K562 (cell line): ENCODE results near the gene C4orf36. TPM values are rescaled to one million over a fixed set of nuclear protein-coding genes. Genes with fewer than 3 reads are reported as not detected.

Experiments used
- ATAC-seq: fragments of 200-7000 bp; cut with Tn5 transposase; 3 replicates; pipeline ENCODE4 v1.9.1; 2020; ENCODE audit warnings: moderate library complexity
- BruUV-seq: library from RNA; stranded (reverse); fragments of 400-500 nt; replicated peaks from 2 replicates; lab custom pipeline; 2021; lab: Mats Ljungman, UMichigan
- CTCF ChIA-PET: fragments of 300-600 bp; formaldehyde crosslinking; extraction: SDS; loops from one replicate; lab custom pipeline; 2021; ENCODE audit warnings: low intra/inter-chr PET ratio; lab: Yijun Ruan, JAX
- POLR2A ChIA-PET: fragments of 300-600, 350-650 bp; sonication (Branson Sonifier 250); formaldehyde crosslinking; extraction: SDS; loops from one replicate; lab custom pipeline; 2021; ENCODE audit warnings: antibody characterized with exemption, inconsistent platforms; lab: Yijun Ruan, JAX
- DNase-seq, 4 experiments: peaks; one replicate each; pipeline versions ENCODE4 v3.0.0 to v3.0.0-alpha.2; 2011 to 2018; ENCODE audit warnings: low spot score in 3 of 4, mixed read lengths in 3 of 4; ENCODE audit errors: extremely low read depth in 1 of 4
- FAIRE-seq: peaks from 2 replicates; lab custom pipeline; 2011; peaks lifted over from hg19 to GRCh38; lab: Jason Lieb, UNC
- H2AFZ ChIP-seq: 2 replicates; pipeline ENCODE4 v1.6.0; 2011; ENCODE audit warnings: low read depth, low read length, control low read depth, inconsistent platforms
- H3K27ac ChIP-seq: fragments of 200-600 bp; 3 replicates; pipeline ENCODE4 v1.8.0; 2011; ENCODE audit warnings: low read depth, mild to moderate bottlenecking, control low read depth, inconsistent platforms, low read length, moderate library complexity, mixed read lengths; ENCODE audit errors: extremely low read depth
- H3K27me3 ChIP-seq, 2 experiments: fragments of 300-600 bp in 1 of 2; 2 replicates in 1 of 2; 3 replicates in 1 of 2; pipeline versions ENCODE4 v1.6.0 to v1.8.0; 2011; ENCODE audit warnings: inconsistent platforms in 2 of 2, low read length in 2 of 2, mild to moderate bottlenecking in 1 of 2, mixed read lengths in 1 of 2, moderate library complexity in 1 of 2; ENCODE audit not compliant: control insufficient read depth in 2 of 2, insufficient read depth in 2 of 2
- H3K36me3 ChIP-seq: fragments of 300-600 bp; 3 replicates; pipeline ENCODE4 v1.8.0; 2011; ENCODE audit warnings: mild to moderate bottlenecking, low read length, inconsistent platforms; ENCODE audit not compliant: control insufficient read depth, insufficient read depth
- H3K4me1 ChIP-seq, 2 experiments: fragments of 200-600 bp in 1 of 2; replicated peaks in 1 of 2; 2 replicates in 1 of 2; 3 replicates in 1 of 2; pipeline versions ENCODE4 v1.5.1 to v1.8.0; 2011; ENCODE audit warnings: inconsistent platforms in 2 of 2, low read length in 2 of 2, mild to moderate bottlenecking in 1 of 2, mixed read lengths in 1 of 2, moderate library complexity in 1 of 2; ENCODE audit not compliant: control insufficient read depth in 2 of 2, insufficient read depth in 2 of 2
- H3K4me2 ChIP-seq: 2 replicates; pipeline ENCODE4 v1.6.1; 2011; ENCODE audit warnings: low read length, control low read depth, inconsistent platforms, mixed read lengths; ENCODE audit not compliant: insufficient read depth
- H3K4me3 ChIP-seq: fragments of 200-600 bp; sonication (generic), shearing (Covaris generic); 2 replicates; pipeline ENCODE4 v1.5.1; 2016; ENCODE audit warnings: control low read depth, inconsistent platforms
- H3K79me2 ChIP-seq: fragments of 200-600 bp; 3 replicates; pipeline ENCODE4 v1.8.0; 2011; ENCODE audit warnings: low read length, inconsistent platforms; ENCODE audit not compliant: control insufficient read depth, insufficient read depth
- H3K9ac ChIP-seq, 2 experiments: 2 replicates each; pipeline versions ENCODE4 v1.6.0 to v1.6.1; 2011; ENCODE audit warnings: low read depth in 2 of 2, low read length in 2 of 2, control low read depth in 1 of 2, inconsistent platforms in 1 of 2, mild to moderate bottlenecking in 1 of 2, mixed read lengths in 1 of 2; ENCODE audit not compliant: insufficient read depth in 1 of 2
- H3K9me1 ChIP-seq: one replicate; pipeline ENCODE4 v1.6.0; 2011; ENCODE audit warnings: inconsistent platforms, mild to moderate bottlenecking, low read length, moderate library complexity; ENCODE audit not compliant: control insufficient read depth, insufficient read depth
- H3K9me3 ChIP-seq: replicated peaks from 2 replicates; pipeline ENCODE4 v1.5.1; 2011; ENCODE audit warnings: low read depth, low read length, inconsistent platforms; ENCODE audit not compliant: control insufficient read depth, insufficient read depth
- H4K20me1 ChIP-seq: replicated peaks from 2 replicates; pipeline ENCODE4 v1.6.1; 2011; ENCODE audit warnings: low read length, inconsistent platforms, mixed read lengths; ENCODE audit not compliant: control insufficient read depth, insufficient read depth
- BCLAF1 ChIP-seq, 2 experiments: fragments of 450-650 bp in 1 of 2; IDR thresholded peaks; 2 replicates each; pipeline ENCODE4 v1.6.1; 2011 to 2017; ENCODE audit warnings: low read depth in 2 of 2, antibody characterized with exemption in 1 of 2, borderline replicate concordance in 1 of 2, low read length in 1 of 2, mild to moderate bottlenecking in 1 of 2, mixed read lengths in 1 of 2; ENCODE audit not compliant: control insufficient read depth in 1 of 2
- TGIF2 ChIP-seq: sonication (generic); formaldehyde crosslinking; IDR thresholded peaks from 2 replicates; pipeline ENCODE4 v1.8.1; 2022; ENCODE audit warnings: mild to moderate bottlenecking, missing genetic modification reagents, moderate library complexity
- TRIM24 ChIP-seq, 2 experiments: fragments of 450-650 bp; IDR thresholded peaks; 2 replicates each; pipeline ENCODE4 v1.6.1; 2016
- YY1 ChIP-seq, 3 experiments: IDR thresholded peaks; 2 replicates each; pipeline ENCODE4 v1.6.1; 2011; ENCODE audit warnings: low read length in 2 of 3, mild to moderate bottlenecking in 2 of 3, moderate library complexity in 2 of 3, borderline replicate concordance in 1 of 3, control low read depth in 1 of 3, low read depth in 1 of 3; ENCODE audit not compliant: insufficient read depth in 3 of 3, insufficient replicate concordance in 2 of 3, control insufficient read depth in 1 of 3, insufficient read length in 1 of 3; ENCODE audit errors: extremely low read depth in 1 of 3
- WGBS: fragments of 100-300 bp; shearing (Covaris generic); methylation state at CpG from one replicate; pipeline ENCODE4 v1.1.6; 2016; ENCODE audit warnings: low coverage, mixed read lengths; ENCODE audit not compliant: insufficient coverage; ENCODE audit errors: missing lambda C conversion rate; 5-methylcytosine and 5-hydroxymethylcytosine counted together
- in situ Hi-C: fragments of 300-500 bp; cut with MboI; formaldehyde crosslinking; loops from 4 replicates; pipeline ENCODE4 v1.15.0; 2018; ENCODE audit warnings: inconsistent platforms, mixed read lengths
- intact Hi-C: fragments of 100-400 bp; cut with micrococcal nuclease; formaldehyde crosslinking; loops from 2 replicates; pipeline ENCODE4 v1.14.2; 2022
- polyA plus RNA-seq, 8 experiments: library from polyadenylated mRNA; depleted of rRNA in 4 of 8; stranded (reverse) in 5 of 8; unstranded in 3 of 8; fragments of >200 nt; fragmentation: Nextera tagmentation in 2 of 8; fragmentation: Illumina TruSeq in 1 of 8; extraction: Ambion mirVana in 2 of 8; extraction: Trizol in 1 of 8; gene quantifications; 2 replicates each; pipeline versions ENCODE4 v1.2.1 to v1.2.3, GENCODE V29; 2011 to 2014; ENCODE audit warnings: inconsistent platforms in 1 of 8, missing spikeins in 1 of 8
- total RNA-seq, 7 experiments: library from RNA; depleted of rRNA in 6 of 7; stranded (reverse); fragments of >200 nt in 6 of 7; fragmentation: Illumina TruSeq in 2 of 7; extraction: Trizol in 2 of 7; gene quantifications; 2 replicates each; pipeline versions ENCODE4 v1.2.1 to v1.2.3, GENCODE V29; 2011 to 2021; ENCODE audit warnings: low replicate concordance in 1 of 7

C4orf36 gene
- total and polyA plus RNA-seq, 9 of the 15 experiments (the other 6 are each of a cell fraction or from before 2014, with no cell fraction given), result 0.14 to 0.45 (median 0.20) TPM; not detected in 5

GRCh38 chr4:86876894-86877685 lies 15.1 kb downstream of the C4orf36 start:
- CTCF ChIA-PET, result no interaction called here
- H3K4me1 ChIP-seq, result no peaks in the 10 kb centered on the region

More at GRCh38 chr4:86876894-86877685, 15.1 kb downstream of the C4orf36 start:
- POLR2A ChIA-PET, result no interaction called here
- intact Hi-C loops (no loop called here), in situ Hi-C loops (no loop called here)
- H3K27ac ChIP-seq, result no peak overlapping the region
- H3K36me3 ChIP-seq, result no peaks in the 10 kb centered on the region
- H2AFZ ChIP-seq, result no peak overlapping the region
- no peak for DNase-seq
- H3K4me3 ChIP-seq, result no peak overlapping the region
- no TSS peak for BruUV-seq
- no peaks in the 10 kb centered on the region for H3K79me2 ChIP-seq
- H3K27me3 ChIP-seq, result peaks cover 3 to 5% of the 10 kb centered on the region in 2 experiments; a peak in 1 of 5 replicates
- H3K9ac ChIP-seq, result no peak overlapping the region
- 2% methylated on average over 4 of the region's 4 CpGs for WGBS
- H3K9me3 ChIP-seq, result peaks cover 4% of the 10 kb centered on the region; the same call in 1 of the 2 replicates
- ATAC-seq, result no peak
- H3K9me1 ChIP-seq, result no peaks in the 10 kb centered on the region
- TF ChIP-seq BCLAF1 (IDR thresholded peaks at IDR 0.05; ENCODE audit: borderline replicate concordance in 1 of 2, control insufficient read depth in 1 of 2, low read depth in 2 of 2, low read length in 1 of 2) (no peak), YY1 (IDR thresholded peaks at IDR 0.05; ENCODE audit: borderline replicate concordance in 1 of 3, control insufficient read depth in 1 of 3, extremely low read depth in 1 of 3, insufficient read depth in 3 of 3, insufficient read length in 1 of 3, insufficient replicate concordance in 2 of 3, low read depth in 1 of 3, low read length in 2 of 3) (no peak), TGIF2 (CRISPR knock-in tag) (no peak), TRIM24 (IDR thresholded peaks at IDR 0.05) (no peak)
- no peak for FAIRE-seq
- H3K4me2 ChIP-seq, result no peak overlapping the region
- H4K20me1 ChIP-seq, result no peaks in the 10 kb centered on the region
